ENCODE measurements around the gene NLRP12.
"Not testable (repeated sequence)": the region's sequence is repeated elsewhere in the genome, so short reads cannot be mapped to it uniquely, and the experiment has no call there.

Gene NLRP12

DNA sequence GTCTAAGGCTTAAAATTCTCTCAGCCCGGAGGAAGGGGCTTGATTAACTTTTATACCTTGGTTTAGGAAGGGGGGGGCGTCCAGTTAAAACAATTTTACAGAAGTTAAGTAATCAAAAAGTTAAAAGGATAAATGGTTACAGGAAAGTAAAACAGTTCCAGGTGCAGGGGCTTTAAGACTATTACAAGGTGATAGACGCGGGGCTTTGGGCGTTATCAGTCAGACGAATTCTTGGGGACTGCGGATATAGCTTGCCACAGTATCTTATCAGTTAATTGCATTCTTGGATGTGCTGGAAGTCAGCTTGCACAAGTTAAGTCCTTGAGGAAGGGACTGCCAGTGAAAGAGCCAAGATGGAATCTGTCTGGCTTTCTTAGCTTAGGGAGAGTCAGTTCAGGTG is 49.6 kb downstream of the NLRP12 start:
- not testable (repeated sequence) for DNase-seq

- no peak for DNase-seq
These were observed 50.1 kb downstream of the NLRP12 start for GRCh38 chr19:53773999-53774398.

DNA sequence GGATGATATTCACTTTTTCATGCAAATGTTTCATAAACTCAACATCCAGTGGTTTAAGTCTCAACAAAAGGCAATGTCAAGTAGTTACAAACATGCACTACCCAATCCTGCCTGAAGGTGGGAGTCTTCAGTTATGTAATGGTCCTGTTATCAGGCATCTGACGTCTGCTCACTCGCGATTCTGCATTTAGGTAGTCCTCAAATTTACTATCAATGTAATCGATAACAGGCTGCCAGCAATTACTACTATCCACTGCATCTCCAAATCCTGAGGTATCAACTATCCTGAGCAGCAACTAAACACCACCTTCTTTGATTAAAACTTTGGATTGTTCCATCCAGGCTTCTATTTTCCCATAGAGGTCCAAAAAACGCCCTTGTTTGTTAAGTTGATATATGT is 51.2 kb downstream of the NLRP12 start:
- peak; percentile 23 to 56 for DNase-seq

DNA sequence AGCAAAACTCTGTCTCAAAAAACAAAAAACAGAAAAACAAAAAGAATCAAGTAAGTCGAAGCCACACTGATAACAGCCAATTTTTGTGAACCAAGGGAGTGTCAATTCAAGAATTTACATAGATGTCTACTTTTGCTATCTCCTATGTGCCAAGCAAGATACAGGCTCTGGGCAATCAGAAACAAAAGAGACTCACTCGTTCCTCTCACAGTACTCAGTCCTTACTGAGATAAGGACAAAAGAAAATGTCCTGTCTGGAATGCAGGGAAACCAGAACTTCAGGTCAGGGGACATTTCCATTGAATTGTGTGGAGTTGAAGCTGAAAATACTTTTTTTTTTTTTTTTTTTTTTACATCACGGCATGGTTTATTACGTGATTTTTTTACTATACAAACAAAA is 53.0 kb downstream of the NLRP12 start:
- no peak for DNase-seq

- DNase-seq, result not testable (repeated sequence)
These were observed 54.3 kb downstream of the NLRP12 start for GRCh38 chr19:53769696-53770309.

- no peak for DNase-seq
These were observed 55.7 kb downstream of the NLRP12 start for GRCh38 chr19:53768401-53768800.

DNA sequence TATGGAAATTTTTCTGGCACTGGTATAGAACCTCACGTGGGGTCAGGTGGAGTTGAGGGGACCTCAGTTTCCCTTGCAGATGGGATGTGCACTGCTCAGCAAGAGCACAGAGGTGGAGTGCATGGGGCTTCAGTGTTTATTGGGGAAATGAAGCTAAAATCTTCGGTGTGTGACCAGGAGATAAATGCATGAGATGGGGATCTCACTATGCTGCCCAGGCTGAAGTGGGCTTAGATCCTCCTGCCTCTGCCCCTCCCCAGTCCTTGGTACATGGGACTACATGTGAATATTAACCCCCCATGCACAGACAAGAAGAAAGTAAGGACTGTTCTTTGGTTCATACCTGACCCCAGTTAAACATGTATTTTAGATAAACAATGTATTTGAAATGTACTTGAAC is 65.1 kb downstream of the NLRP12 start:
- DNase-seq, result not testable (repeated sequence)
